ENCODE results near the gene DEDD.
A peak's percentile ranks its signal among the peaks of the same experiment; 100 is the strongest.

The DEDD gene

GRCh38 chr1:161072751-161073449 is 59.6 kb downstream of the DEDD start:
- DNase-seq (ENCODE audit: low read depth) = no peak

- peak; percentile 69 for DNase-seq (ENCODE audit: low read depth)
Observed at GRCh38 chr1:161071886-161072371, 60.5 kb downstream of the DEDD start.
